Activated naive CD8-positive, alpha-beta T cell treated with anti-CD3 and anti-CD28 coated beads, Interleukin-2, amount 50 U/mL, for 24 hours (primary cell): ENCODE data around the gene HOXA6.

Experiments
- ATAC-seq: fragments of 150-1000 bp; cut with Tn5 transposase; one replicate; pipeline ENCODE4 v1.10.0; 2021
- DNase-seq: peaks from one replicate; pipeline ENCODE4 v3.0.0; 2021
- H3K27ac Mint-ChIP-seq: one replicate; pipeline ENCODE4 v1.8.0; 2021; ENCODE audit warnings: mild to moderate bottlenecking, mixed read lengths
- H3K27me3 Mint-ChIP-seq: one replicate; pipeline ENCODE4 v1.8.0; 2021; ENCODE audit warnings: mixed read lengths
- H3K36me3 Mint-ChIP-seq: one replicate; pipeline ENCODE4 v1.8.0; 2021; ENCODE audit warnings: low read depth, mixed read lengths
- H3K4me1 Mint-ChIP-seq: one replicate; pipeline ENCODE4 v1.8.0; 2021; ENCODE audit warnings: mixed read lengths
- H3K4me3 Mint-ChIP-seq: one replicate; pipeline ENCODE4 v1.8.0; 2021; ENCODE audit warnings: mild to moderate bottlenecking, moderate library complexity, mixed read lengths
- H3K9me3 Mint-ChIP-seq: one replicate; pipeline ENCODE4 v1.8.0; 2021; ENCODE audit warnings: mixed read lengths

HOXA6 gene

DNA sequence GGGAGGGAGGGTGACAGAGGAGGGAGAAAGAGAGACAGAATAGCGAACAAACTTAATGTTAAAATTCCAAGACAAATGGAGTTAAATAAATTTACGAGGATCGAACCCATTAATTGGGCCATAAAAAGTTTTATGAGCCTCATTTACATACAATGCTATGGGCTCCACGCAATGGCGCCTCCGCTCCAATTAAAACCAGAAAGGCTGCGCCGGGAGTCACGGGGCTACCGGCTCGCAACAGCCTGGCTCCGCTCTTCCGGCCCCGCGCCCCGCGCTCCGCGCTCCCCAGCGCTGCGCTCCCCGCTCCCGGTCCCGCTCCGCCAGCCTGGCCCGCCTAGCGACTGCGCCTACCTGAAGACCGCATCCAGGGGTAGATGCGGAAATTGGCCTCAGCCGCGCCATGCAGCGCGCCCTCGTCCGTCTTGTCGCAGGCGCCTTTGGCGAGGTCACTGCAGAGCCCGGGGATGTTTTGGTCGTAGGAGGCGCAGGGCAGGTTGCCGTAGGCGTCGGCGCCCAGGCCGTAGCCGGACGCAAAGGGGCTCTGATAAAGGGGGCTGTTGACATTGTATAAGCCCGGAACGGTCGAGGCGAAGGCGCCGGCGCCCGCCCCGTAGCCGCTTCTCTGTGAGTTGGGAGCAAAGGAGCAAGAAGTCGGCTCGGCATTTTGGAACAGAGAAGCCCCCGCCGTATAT lies 8.4 kb upstream of the HOXA6 start:
- ATAC-seq (no peak), DNase-seq (no peak)
- Mint-ChIP-seq H3K4me3 (peak overlapping the region; percentile 51), H3K4me1 (peaks cover 53% of the 10 kb centered on the region), H3K9me3 (no peaks in the 10 kb centered on the region), H3K36me3 (peaks cover 1% of the 10 kb centered on the region), H3K27ac (peak overlapping the region; percentile 49), H3K27me3 (peaks cover 90% of the 10 kb centered on the region)

DNA sequence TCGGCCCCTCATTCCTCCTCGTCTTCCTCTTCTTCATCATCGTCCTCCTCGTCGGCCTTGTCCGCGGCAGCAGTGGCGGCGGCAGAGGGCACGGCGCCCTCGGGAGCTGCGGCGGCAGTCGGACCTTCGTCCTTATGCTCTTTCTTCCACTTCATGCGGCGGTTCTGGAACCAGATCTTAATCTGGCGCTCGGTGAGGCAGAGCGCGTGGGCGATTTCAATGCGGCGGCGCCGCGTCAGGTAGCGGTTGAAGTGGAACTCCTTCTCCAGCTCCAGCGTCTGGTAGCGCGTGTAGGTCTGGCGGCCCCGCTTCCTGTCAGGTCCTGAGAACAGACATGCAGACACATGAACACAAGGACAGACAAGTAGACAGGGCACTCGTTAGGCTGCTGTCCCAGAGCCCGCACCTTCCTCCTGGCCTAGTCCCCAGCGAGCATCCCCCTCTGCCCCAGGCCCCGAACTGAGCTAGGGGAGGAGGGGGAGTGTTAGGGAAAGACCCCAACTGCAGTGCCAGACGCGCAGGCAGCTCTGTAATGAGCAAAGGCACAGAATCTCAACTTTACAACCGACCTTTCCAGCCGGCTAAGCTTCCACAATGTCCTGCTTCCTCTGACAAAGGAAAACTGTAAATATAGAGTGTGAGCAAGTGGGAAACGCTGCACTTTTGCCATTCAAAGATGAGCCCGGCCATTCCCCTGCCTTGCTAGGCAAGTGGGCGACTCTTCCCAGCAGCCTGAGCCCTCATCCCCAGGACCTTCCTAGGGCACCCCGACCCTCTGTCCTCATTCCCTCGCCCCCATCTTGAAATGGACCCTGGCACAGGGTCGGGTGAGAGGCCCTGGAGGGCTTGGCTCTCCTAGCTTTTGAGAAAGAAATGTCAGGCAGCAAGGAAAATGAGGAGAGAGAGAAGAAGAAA lies 7.6 kb upstream of the HOXA6 start:
- Mint-ChIP-seq H3K4me1 (peaks cover 59% of the 10 kb centered on the region), H3K27me3 (peaks cover 91% of the 10 kb centered on the region), H3K4me3 (peak overlapping the region; percentile 46), H3K27ac (peak overlapping the region; percentile 49), H3K9me3 (no peaks in the 10 kb centered on the region), H3K36me3 (peaks cover 1% of the 10 kb centered on the region)
- ATAC-seq (no peak), DNase-seq (no peak)

DNA sequence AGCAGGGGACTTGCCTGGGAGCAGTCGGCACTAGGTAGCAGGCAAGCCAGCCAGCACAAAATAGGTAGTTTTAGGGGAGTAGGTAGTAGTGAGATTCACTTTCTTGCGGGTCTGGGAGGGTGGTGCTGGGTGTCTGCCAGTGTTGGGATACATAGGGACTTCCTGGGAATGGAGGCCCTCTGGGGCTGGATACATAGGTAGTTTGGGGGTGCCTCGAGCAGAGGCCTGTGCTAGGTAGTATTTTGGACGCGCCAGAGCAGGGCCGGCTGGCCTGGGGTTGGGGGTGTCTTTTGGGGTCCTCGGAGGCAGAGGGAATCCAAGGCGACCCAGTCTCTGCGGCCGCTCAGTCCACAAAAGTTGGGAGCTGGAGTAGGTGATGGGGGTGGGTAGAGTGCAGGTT lies 6.8 kb upstream of the HOXA6 start:
- ATAC-seq (no peak), DNase-seq (no peak)
- Mint-ChIP-seq H3K4me1 (peaks cover 54% of the 10 kb centered on the region), H3K4me3 (peak overlapping the region; percentile 46), H3K27me3 (peaks cover 91% of the 10 kb centered on the region), H3K36me3 (peaks cover 1% of the 10 kb centered on the region), H3K9me3 (no peaks in the 10 kb centered on the region), H3K27ac (no peak overlapping the region)

DNA sequence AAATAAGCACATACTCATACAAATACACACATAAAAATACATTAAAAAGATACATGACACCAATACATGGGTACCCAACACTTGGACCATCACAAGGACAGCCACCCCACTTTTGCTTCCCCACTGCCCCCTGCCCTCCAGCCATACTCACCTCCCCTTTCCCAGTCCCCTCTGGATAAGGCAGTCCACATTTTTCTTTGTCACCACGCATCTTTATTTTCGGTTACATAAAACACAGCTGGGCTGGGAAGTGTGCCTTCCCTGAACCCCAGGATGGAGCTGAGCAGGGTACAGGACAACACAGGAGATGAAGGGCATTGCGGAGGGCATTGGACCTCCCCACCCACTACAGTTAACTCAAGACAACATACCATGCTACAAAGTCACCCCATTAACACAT lies 6.0 kb upstream of the HOXA6 start:
- peaks cover 52% of the 10 kb centered on the region for H3K4me1 Mint-ChIP-seq
- DNase-seq (no peak), ATAC-seq (no peak)
- H3K27me3 Mint-ChIP-seq, result peaks cover 90% of the 10 kb centered on the region
- H3K9me3 Mint-ChIP-seq, result no peaks in the 10 kb centered on the region
- peaks cover 1% of the 10 kb centered on the region for H3K36me3 Mint-ChIP-seq
- no peak overlapping the region for H3K4me3 Mint-ChIP-seq
- no peak overlapping the region for H3K27ac Mint-ChIP-seq

DNA sequence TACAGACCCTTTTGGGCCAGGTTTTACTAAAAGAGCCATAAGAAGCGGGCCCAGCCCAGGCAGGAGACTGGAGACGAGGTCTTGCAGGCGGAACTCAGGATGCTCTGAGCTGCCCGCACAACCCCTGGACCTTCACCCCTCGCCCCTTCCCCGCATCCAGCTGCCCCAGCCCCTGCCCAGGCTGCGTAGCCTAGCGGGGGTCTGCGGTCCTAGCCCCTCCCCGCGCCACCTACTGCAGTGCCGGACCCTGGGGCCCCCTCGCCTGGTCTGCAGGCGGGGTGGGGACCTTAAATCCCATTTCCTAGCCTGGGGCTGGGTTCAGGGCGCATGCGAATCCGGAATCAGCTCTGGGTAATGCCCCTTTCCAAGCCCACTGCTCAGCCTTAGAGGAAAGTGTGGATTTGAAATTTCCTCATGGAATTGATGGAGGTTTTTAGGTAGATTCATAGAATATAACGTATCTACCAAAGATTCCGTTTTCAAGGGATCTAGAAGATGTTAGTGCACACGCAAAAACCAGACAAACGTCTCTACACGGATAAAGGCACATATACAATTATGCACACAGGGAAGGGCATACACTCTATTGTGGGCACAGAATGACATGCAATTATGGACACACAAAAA lies 5.4 kb upstream of the HOXA6 start:
- Mint-ChIP-seq H3K27me3 (peaks cover 90% of the 10 kb centered on the region), H3K36me3 (peaks cover 1% of the 10 kb centered on the region), H3K9me3 (no peaks in the 10 kb centered on the region), H3K27ac (no peak overlapping the region), H3K4me3 (no peak overlapping the region), H3K4me1 (peaks cover 52% of the 10 kb centered on the region)
- no peak for ATAC-seq
- no peak for DNase-seq

DNA sequence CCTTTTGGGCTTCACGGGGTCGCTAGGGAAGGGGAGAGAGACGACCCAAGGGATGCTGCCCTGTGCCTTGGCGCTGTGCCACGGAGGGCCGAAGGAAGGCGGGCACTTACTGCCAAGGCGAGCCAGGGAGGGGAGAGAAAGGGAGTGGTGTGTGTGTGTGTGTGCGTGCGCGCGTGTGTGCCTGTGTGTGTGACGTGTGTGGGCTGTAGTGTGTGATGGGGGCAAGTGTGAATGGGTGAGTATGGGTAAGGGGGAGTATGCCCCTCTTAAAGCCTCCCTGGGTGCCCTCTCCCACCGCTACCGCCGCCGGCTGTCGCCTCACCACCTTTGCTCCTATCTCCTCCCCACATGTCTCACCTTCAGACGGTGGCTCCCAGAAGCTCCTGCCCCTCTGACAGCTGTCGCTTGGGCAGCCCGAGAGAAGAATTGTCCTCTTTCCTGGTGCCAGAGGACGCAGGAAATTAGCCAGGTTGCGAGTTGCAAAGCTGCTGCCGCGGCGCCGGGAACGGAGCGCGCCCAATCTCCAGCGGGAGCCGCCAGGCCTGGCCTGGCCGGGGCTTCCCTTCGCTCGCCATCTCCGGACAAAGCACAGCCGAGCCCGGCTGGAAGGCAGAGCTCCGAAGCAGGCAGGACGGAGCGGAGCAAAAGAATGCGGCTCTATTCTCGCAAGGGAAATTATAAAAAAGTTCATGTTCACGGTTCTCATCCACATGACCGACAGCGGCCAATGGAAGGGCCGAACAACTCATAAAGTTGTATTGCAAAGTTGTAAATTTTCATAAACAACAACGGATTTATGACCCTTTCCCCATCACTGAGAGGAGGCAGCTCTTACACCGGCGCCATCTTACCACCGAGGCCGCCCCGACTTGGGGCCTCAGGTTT lies 4.6 kb upstream of the HOXA6 start, which contains the start of gene HOXA3:
Gene HOXA3 (minus strand): TSS at position 653 of the 885 bp plus-strand sequence. CDS start 41,943 bp downstream, outside the sequence.
- Mint-ChIP-seq H3K27me3 (peaks cover 87% of the 10 kb centered on the region), H3K4me3 (peak within 1 kb of the TSS; percentile 57), H3K27ac (no peak within 1 kb of the TSS), H3K4me1 (peaks cover 45% of the 10 kb centered on the region), H3K9me3 (no peaks in the 10 kb centered on the region), H3K36me3 (peaks cover 1% of the 10 kb centered on the region)
- ATAC-seq (no peak), DNase-seq (no peak)

DNA sequence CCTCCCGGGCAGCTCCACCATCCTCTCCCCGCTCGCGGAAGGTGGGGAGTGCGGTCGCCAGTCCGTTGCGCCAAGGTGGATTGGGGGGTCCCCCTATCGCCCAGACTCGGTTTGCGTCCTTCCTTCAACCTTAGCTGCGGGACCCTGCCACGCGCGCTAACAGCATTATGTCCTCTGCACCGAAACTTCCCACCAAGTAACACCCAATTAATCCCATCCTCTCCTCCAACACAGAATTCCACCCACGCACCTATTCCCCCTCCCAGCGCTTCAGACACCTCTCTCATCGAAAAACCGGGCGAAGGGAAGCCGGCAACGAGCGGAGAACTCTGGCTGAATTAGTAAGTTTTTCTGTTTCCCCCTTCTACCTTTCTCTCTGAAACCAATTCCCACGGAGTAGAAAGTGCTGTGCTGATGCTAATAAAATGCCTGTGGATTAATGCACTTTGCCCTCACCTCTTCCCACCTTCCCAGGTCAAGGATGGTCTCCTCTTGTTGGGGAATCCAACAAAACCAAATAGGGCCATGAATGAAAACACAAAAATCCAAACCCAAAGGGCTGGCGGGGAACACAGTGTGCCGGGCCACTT lies 3.9 kb upstream of the HOXA6 start:
- ATAC-seq (no peak), DNase-seq (no peak)
- H3K27me3 Mint-ChIP-seq, result peaks cover 89% of the 10 kb centered on the region
- H3K27ac Mint-ChIP-seq, result no peak overlapping the region
- peaks cover 41% of the 10 kb centered on the region for H3K4me1 Mint-ChIP-seq
- no peaks in the 10 kb centered on the region for H3K9me3 Mint-ChIP-seq
- H3K4me3 Mint-ChIP-seq, result peak overlapping the region; percentile 57
- H3K36me3 Mint-ChIP-seq, result peaks cover 1% of the 10 kb centered on the region

DNA sequence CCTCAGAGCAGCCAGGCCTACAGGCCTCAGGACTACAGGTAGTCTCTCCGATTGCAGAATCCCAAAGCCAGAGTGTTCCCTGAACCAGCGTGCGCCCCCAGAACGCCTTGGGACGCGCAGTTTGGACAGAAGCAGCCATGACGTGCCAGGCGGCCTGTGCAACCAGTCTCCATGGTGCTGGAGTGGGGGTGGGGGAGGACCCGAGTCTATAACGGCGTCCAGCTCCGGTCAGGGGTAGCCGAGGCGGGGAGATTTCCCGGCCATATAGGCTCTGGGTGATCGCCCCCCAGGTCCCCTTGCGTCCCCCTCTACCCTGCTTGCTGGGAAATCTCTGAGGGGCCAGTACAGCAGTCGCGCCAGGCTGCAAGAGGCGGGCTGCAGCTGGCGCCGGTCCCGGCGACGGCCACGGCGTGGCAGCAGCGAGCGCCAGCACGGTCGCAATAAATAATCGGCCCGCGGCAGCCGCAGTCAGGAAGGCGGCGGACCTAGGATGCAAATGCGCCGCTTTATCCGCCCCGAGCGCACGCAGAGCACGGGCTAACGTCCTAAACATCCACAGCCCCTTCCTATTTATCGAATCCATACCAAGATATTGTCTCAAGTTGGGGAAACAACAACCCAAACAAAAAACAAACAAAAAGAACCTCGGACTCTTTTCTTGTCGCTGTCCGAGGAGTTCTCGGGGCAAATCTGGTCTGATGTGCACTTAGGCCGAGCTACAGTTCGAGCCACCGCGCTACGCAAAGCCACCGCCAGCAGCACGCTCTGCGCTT lies 3.2 kb upstream of the HOXA6 start:
- peaks cover 90% of the 10 kb centered on the region for H3K27me3 Mint-ChIP-seq
- H3K9me3 Mint-ChIP-seq, result no peaks in the 10 kb centered on the region
- H3K27ac Mint-ChIP-seq, result no peak overlapping the region
- peaks cover 39% of the 10 kb centered on the region for H3K4me1 Mint-ChIP-seq
- H3K36me3 Mint-ChIP-seq, result peaks cover 1% of the 10 kb centered on the region
- DNase-seq (peak; percentile 71), ATAC-seq (peak; percentile 73)
- H3K4me3 Mint-ChIP-seq, result peak overlapping the region; percentile 57

DNA sequence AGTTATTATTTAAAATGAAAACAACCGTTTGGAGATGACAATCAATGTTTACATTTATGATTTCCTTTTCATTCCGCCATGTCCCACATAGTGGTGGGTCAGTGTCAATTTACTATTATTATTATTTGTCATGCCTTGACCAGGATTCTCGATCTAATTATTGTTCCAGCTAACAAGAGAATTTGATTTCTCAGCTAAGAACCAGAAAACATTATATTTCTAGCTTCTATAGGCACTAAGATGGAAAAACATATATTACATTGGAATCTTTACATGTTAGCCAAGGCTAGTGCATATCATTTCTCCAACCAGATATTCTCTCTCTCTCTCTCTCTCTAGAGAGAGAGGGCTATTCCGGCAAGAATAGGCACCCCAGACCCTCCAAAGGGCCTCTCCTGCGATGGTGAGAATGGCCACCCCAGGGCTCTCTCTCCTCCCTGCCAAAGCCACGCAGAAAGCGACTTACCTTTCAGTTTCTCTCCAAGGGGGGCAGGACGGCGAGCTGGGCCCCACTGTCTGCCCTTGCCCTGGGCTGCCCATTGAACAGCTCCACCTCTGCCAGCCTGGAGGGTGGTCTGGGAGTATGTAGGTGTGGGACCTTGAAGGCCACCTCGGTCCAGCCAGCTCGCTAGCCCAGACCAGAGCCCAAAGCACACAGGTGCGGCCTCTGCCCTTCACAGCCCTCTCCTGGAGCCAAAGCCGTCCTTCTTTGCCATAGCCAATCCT lies 2.4 kb upstream of the HOXA6 start:
- DNase-seq, result no peak
- H3K36me3 Mint-ChIP-seq, result peaks cover 1% of the 10 kb centered on the region
- H3K9me3 Mint-ChIP-seq, result no peaks in the 10 kb centered on the region
- no peak for ATAC-seq
- H3K27ac Mint-ChIP-seq, result no peak overlapping the region
- peaks cover 31% of the 10 kb centered on the region for H3K4me1 Mint-ChIP-seq
- peak overlapping the region; percentile 57 for H3K4me3 Mint-ChIP-seq
- H3K27me3 Mint-ChIP-seq, result peaks cover 86% of the 10 kb centered on the region

DNA sequence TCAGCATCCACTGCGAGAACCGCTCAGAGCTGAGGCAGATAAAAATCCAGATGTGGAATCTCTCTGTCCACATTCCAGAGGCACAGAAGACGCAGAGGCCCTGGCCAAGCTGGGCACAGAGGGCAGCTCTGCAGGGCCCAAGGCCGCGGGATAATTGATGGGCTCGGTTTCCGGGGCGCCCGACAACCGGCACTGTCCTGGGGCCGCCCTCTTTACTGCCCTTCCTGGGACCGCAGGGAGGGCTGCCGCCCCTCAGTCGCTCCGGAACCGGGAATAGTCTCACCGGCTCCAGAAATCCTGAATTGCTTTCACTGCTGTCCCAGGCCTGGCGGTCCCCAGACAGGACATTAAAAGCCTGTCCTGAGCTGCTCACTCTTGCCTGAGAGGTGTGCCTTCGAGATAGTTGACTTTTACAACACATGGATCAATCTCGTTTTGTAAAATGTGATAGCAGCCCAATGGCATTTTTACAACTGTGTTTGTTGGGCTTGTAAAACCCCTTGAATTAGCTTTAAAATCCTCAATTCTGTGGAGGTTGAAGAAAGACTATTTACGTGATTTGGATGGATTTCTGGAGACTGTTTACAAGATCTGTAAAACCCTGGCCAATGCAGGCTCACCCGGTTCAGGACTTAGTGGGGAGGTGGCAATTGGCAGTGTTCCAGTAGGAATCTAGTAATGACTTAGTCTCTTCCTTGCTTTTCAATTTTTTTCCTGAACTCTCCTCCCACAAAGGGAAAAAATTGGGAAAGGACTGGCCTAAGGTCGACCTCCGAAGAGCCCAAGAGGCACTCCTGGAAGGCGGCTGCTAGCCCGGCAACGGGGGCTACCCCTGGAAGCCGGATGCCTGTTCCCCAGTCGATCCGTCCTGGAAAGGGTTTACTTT lies 1.4 kb upstream of the HOXA6 start:
- no peaks in the 10 kb centered on the region for H3K36me3 Mint-ChIP-seq
- no peak for ATAC-seq
- H3K4me3 Mint-ChIP-seq, result no peak overlapping the region
- H3K9me3 Mint-ChIP-seq, result no peaks in the 10 kb centered on the region
- DNase-seq, result no peak
- H3K27ac Mint-ChIP-seq, result no peak overlapping the region
- peaks cover 82% of the 10 kb centered on the region for H3K27me3 Mint-ChIP-seq
- H3K4me1 Mint-ChIP-seq, result peaks cover 25% of the 10 kb centered on the region

DNA sequence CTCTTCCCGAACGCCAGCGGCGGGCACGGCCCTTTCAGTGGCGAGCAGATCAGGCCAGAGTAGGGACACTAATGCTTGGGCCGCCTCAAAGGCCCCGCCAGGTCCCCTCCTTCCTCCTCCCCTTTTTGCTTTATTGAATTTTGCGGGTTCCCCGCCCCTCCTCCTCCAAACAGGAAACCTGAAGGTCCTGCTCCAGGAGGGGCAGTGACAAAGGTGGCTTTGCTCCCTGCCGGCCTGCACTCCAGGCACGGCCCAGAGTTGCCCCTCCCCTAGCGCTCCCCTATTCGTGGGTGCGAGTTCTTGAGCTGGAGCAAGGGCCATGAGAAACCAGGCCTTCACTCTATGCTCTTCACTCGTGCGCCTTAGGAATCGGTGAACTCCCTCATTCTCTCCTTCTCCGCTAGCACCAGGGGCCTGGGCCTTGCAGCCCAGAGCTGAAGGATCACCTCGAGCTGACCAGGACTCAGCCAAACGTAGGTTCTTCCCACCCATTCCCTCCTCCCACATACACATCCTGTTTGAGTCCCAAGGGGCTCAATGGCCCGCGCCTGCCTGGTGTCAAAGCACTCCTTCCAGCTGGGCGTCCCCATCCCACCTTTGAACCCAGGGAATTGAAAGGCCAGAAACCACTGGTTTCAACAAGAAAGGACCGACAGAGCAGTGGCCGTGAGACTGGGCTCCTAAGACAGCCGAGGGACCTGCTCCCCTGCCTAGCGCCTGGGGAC lies 619 bp upstream of the HOXA6 start:
- Mint-ChIP-seq H3K4me1 (peaks cover 25% of the 10 kb centered on the region), H3K4me3 (peak overlapping the region; percentile 26), H3K27me3 (peaks cover 75% of the 10 kb centered on the region), H3K9me3 (no peaks in the 10 kb centered on the region), H3K27ac (no peak overlapping the region), H3K36me3 (no peaks in the 10 kb centered on the region)
- ATAC-seq, result no peak
- DNase-seq, result no peak
